ENCODE measurements around the gene CASKIN2. TPM values are rescaled to one million over a fixed set of nuclear protein-coding genes. Genes with fewer than 3 reads are reported as not detected.

The CASKIN2 gene
- total RNA-seq, 6 donors from 2014 or later: 24.1 to 113 (median 48.5) TPM

- DNase-seq: peak in 1 of 2 donors; percentile 61
- WGBS, 2 donors: 96% methylated on average over 23 of the region's 23 CpGs; no CpG with 5 or more reads in 1 of the 2 donors
- Histone ChIP-seq H3K4me1 (peaks cover 20 to 30% (median 29%) of the 10 kb centered on the region in 4 donors), H3K36me3 (peaks cover 17 to 80% (median 68%) of the 10 kb centered on the region in 4 donors), H3K27me3 (no peaks in the 10 kb centered on the region), H3K27ac (no peak overlapping the region), H3K4me3 (no peak overlapping the region), H3K9me3 (no peaks in the 10 kb centered on the region)
- no peak for TF ChIP-seq POLR2AphosphoS5 (IDR thresholded peaks at IDR 0.05)
- no peak for TF ChIP-seq EP300 (IDR thresholded peaks at IDR 0.05)
- TF ChIP-seq POLR2A (IDR thresholded peaks at IDR 0.05): no peak
- no peak for TF ChIP-seq CTCF (IDR thresholded peaks at IDR 0.05)
- ATAC-seq (ENCODE audit: low FRiP score in 2 of 2): no peak
Measured at GRCh38 chr17:75493476-75494129, 21.7 kb downstream of the CASKIN2 start.

- Histone ChIP-seq H3K36me3 (peaks cover 13 to 70% (median 60%) of the 10 kb centered on the region in 4 donors), H3K9me3 (no peaks in the 10 kb centered on the region), H3K27ac (no peak overlapping the region), H3K27me3 (no peaks in the 10 kb centered on the region), H3K4me3 (no peak overlapping the region), H3K4me1 (peaks cover 24 to 32% (median 31%) of the 10 kb centered on the region in 4 donors)
- TF ChIP-seq POLR2A (IDR thresholded peaks at IDR 0.05): no peak
- TF ChIP-seq POLR2AphosphoS5 (IDR thresholded peaks at IDR 0.05): no peak
- TF ChIP-seq CTCF (IDR thresholded peaks at IDR 0.05): no peak
- no peak for TF ChIP-seq EP300 (IDR thresholded peaks at IDR 0.05)
- ATAC-seq (ENCODE audit: low FRiP score in 2 of 2) (no peak), DNase-seq (peak in 1 of 2 donors; percentile 66)
- 94 to 97% methylated on average over 6 to 23 of the region's 23 CpGs for WGBS, 2 donors
Measured at GRCh38 chr17:75492555-75493168, 22.7 kb downstream of the CASKIN2 start.

GRCh38 chr17:75491680-75492079 is 23.7 kb downstream of the CASKIN2 start:
- WGBS, 2 donors: 92 to 94% methylated on average over 8 to 15 of the region's 15 CpGs
- Histone ChIP-seq H3K36me3 (peaks cover 13 to 61% (median 56%) of the 10 kb centered on the region in 4 donors), H3K27me3 (no peaks in the 10 kb centered on the region), H3K9me3 (no peaks in the 10 kb centered on the region), H3K27ac (peak overlapping the region in 3 of 4 donors; percentile 56 to 87 (median 74)), H3K4me3 (no peak overlapping the region), H3K4me1 (peaks cover 34 to 41% (median 38%) of the 10 kb centered on the region in 4 donors)
- DNase-seq: peak in 1 of 2 donors; percentile 52
- no peak for ATAC-seq (ENCODE audit: low FRiP score in 2 of 2)
- TF ChIP-seq EP300 (IDR thresholded peaks at IDR 0.05) (no peak), CTCF (IDR thresholded peaks at IDR 0.05) (no peak), POLR2A (IDR thresholded peaks at IDR 0.05) (no peak), POLR2AphosphoS5 (IDR thresholded peaks at IDR 0.05) (no peak)

- peak in 1 of 2 donors; percentile 47 for DNase-seq
- Histone ChIP-seq H3K4me3 (no peak overlapping the region), H3K27me3 (no peaks in the 10 kb centered on the region), H3K9me3 (no peaks in the 10 kb centered on the region), H3K36me3 (peaks cover 13 to 59% (median 51%) of the 10 kb centered on the region in 4 donors), H3K27ac (peak overlapping the region; percentile 56 to 87 (median 70)), H3K4me1 (peaks cover 40 to 47% (median 40%) of the 10 kb centered on the region in 4 donors)
- ATAC-seq (ENCODE audit: low FRiP score in 2 of 2): no peak
- TF ChIP-seq POLR2AphosphoS5 (IDR thresholded peaks at IDR 0.05) (peak in 1 of 2 donors; percentile 12), POLR2A (IDR thresholded peaks at IDR 0.05) (no peak)
- WGBS, 2 donors: 64 to 76% methylated on average over 10 to 18 of the region's 19 CpGs
Measured at GRCh38 chr17:75490953-75491649, 24.2 kb downstream of the CASKIN2 start.

Data from upper lobe of left lung (tissue), 6 donors.